Cardiac muscle cell (in vitro differentiated cells and primary cell): ENCODE data around the gene OXT. TPM values are rescaled to one million over a fixed set of nuclear protein-coding genes. Genes with fewer than 3 reads are reported as not detected.
"Not testable (repeated sequence)": the region's sequence is repeated elsewhere in the genome, so short reads cannot be mapped to it uniquely, and the experiment has no call there.

ENCODE experiments used
- DNase-seq, 2 donors: peaks; one replicate each; pipeline versions ENCODE4 v3.0.0 to v3.0.0-alpha.2; 2010 to 2017; ENCODE audit warnings: low read depth in 1 of 2, low spot score in 1 of 2
- H3K27ac ChIP-seq: fragments of 200-600 bp; sonication (generic); 2 replicates; pipeline ENCODE4 v1.5.1; 2016
- H3K27me3 ChIP-seq: fragments of 200-600 bp; sonication (generic); 2 replicates; pipeline ENCODE4 v1.6.0; 2016; ENCODE audit warnings: control low read depth
- H3K36me3 ChIP-seq: fragments of 200-600 bp; sonication (generic); 2 replicates; pipeline ENCODE4 v1.5.1; 2016; ENCODE audit warnings: control low read depth
- H3K4me1 ChIP-seq: fragments of 200-600 bp; sonication (generic); 2 replicates; pipeline ENCODE4 v1.8.1; 2017; ENCODE audit warnings: low read depth, mild to moderate bottlenecking, mixed run types
- H3K4me3 ChIP-seq: fragments of 200-600 bp; sonication (generic); 2 replicates; pipeline ENCODE4 v1.5.1; 2016; ENCODE audit warnings: mild to moderate bottlenecking
- H3K9me3 ChIP-seq: fragments of 200-600 bp; sonication (generic); 2 replicates; pipeline ENCODE4 v1.5.1; 2017; ENCODE audit warnings: low read depth, mild to moderate bottlenecking, control low read depth
- CTCF ChIP-seq: IDR thresholded peaks from 2 replicates; pipeline ENCODE4 v1.5.1; 2012; ENCODE audit warnings: low read depth, mild to moderate bottlenecking, low read length
- polyA plus RNA-seq: library from polyadenylated mRNA; unstranded; fragments of >200 nt; fragmentation: Nextera tagmentation; extraction: Ambion mirVana; gene quantifications from 2 replicates; pipeline ENCODE4 v1.2.1, GENCODE V29; 2016
- total RNA-seq: library from RNA; depleted of rRNA; stranded (reverse); fragments of >200 nt; gene quantifications from 2 replicates; pipeline ENCODE4 v1.2.3, GENCODE V29; 2016

Gene OXT
- total RNA-seq (not detected in 2 replicates), polyA plus RNA-seq (not detected in 2 replicates)

- TF ChIP-seq CTCF, result no peak
- no peaks in the 10 kb centered on the region for H3K4me1 ChIP-seq
- no peaks in the 10 kb centered on the region for H3K9me3 ChIP-seq
- peak in 1 of 2 donors; percentile 49 for DNase-seq
- H3K4me3 ChIP-seq, result peak within 1 kb of the TSS; percentile 13
- H3K27me3 ChIP-seq, result peaks cover 51% of the 10 kb centered on the region
- H3K27ac ChIP-seq, result no peak within 1 kb of the TSS
- H3K36me3 ChIP-seq, result no peaks in the 10 kb centered on the region
Observed at GRCh38 chr20:3071610-3072529, at the start of gene OXT. Gene OXT, plus strand, starts transcription at chr20:3071620. Its CDS starts 36 bp downstream, at chr20:3071656.

- no peak for DNase-seq
- H3K27ac ChIP-seq, result no peak overlapping the region
Observed at GRCh38 chr20:3021777-3022176, 49.6 kb upstream of the OXT start.

GRCh38 chr20:3022559-3023490, 48.6 kb upstream of the OXT start:
- not testable (repeated sequence) for H3K27ac ChIP-seq, H3K9me3 ChIP-seq, H3K27me3 ChIP-seq, H3K4me3 ChIP-seq, H3K4me1 ChIP-seq
- DNase-seq, result peak in 1 of 2 donors; percentile 26
- H3K36me3 ChIP-seq, result peaks cover 38% of the 10 kb centered on the region

More at GRCh38 chr20:3021777-3022176, 49.6 kb upstream of the OXT start:
- peaks cover 29% of the 10 kb centered on the region for H3K36me3 ChIP-seq
- no peak for TF ChIP-seq CTCF
- H3K9me3 ChIP-seq, result no peaks in the 10 kb centered on the region
- no peaks in the 10 kb centered on the region for H3K27me3 ChIP-seq
- H3K4me1 ChIP-seq, result no peaks in the 10 kb centered on the region
- no peak overlapping the region for H3K4me3 ChIP-seq

GRCh38 chr20:3027987-3028386, 43.4 kb upstream of the OXT start:
- no peak for TF ChIP-seq CTCF
- Histone ChIP-seq H3K9me3 (no peaks in the 10 kb centered on the region), H3K27me3 (no peaks in the 10 kb centered on the region), H3K4me1 (no peaks in the 10 kb centered on the region), H3K27ac (no peak overlapping the region), H3K4me3 (no peak overlapping the region), H3K36me3 (peaks cover 48% of the 10 kb centered on the region)
- DNase-seq, result no peak

- H3K27ac ChIP-seq, result no peak overlapping the region
- H3K9me3 ChIP-seq, result no peaks in the 10 kb centered on the region
- no peak for DNase-seq
- peaks cover 39% of the 10 kb centered on the region for H3K36me3 ChIP-seq
- TF ChIP-seq CTCF, result no peak
- no peaks in the 10 kb centered on the region for H3K27me3 ChIP-seq
- no peaks in the 10 kb centered on the region for H3K4me1 ChIP-seq
- no peak overlapping the region for H3K4me3 ChIP-seq
Observed at GRCh38 chr20:3031524-3032147, 39.8 kb upstream of the OXT start.
